Measurements from ENCODE around the gene RS1.

- TF ChIP-seq CTCF (IDR thresholded peaks at IDR 0.05) (no peak), POLR2A (IDR thresholded peaks at IDR 0.05) (no peak)
Measured at GRCh38 chrX:18643853-18644252, 28.1 kb downstream of the RS1 start.

Data from esophagus squamous epithelium (tissue), 4 donors.